ENCODE results near the gene DHX35. TPM values are rescaled to one million over a fixed set of nuclear protein-coding genes. Genes with fewer than 3 reads are reported as not detected.

The DHX35 gene
- total and polyA plus RNA-seq, 2 of the 8 experiments (the other 6 are each of a cell fraction or from before 2014, with no cell fraction given) = 21.9 to 27.7 TPM

DNA sequence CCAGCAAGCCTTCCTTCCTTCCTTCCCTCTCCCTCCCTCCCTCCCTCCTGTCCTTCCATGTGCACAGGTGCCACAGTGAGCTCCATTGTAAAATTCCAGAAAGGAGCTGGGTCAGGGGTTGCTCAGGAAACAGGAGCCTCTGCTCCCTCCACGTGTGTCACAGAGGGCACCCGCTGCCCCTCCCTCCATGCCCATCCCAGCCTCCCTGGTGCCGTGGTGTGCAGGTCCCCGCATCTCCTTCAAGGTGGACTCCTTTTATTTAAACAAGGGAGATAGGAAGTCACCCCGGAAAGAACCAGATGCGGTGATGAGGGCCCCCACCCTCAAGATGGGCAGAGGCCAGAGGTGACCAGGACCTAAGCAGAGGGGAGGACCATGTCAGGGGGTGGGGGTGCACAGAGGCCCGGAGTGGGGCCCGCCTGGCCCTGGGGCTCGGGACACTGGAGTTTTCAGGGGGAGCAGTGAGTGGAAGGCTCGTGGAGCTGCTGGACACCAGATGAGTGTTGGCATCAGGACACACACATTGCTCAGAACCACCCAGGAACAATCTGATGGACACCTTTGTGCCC lies 85.4 kb downstream of the DHX35 start (continued):
- TF ChIP-seq NANOG (IDR thresholded peaks at IDR 0.05; ENCODE audit: insufficient read depth, low read depth, low read length, poor library complexity, severe bottlenecking) (no peak), FOSL1 (IDR thresholded peaks at IDR 0.05; ENCODE audit: insufficient read depth, low read depth, low read length) (no peak), BRCA1 (IDR thresholded peaks at IDR 0.05; ENCODE audit: low read depth, low read length) (no peak)
